ENCODE results near the gene HOXA4.
A peak's percentile ranks its signal among the peaks of the same experiment; 100 is the strongest.

The HOXA4 gene

DNA sequence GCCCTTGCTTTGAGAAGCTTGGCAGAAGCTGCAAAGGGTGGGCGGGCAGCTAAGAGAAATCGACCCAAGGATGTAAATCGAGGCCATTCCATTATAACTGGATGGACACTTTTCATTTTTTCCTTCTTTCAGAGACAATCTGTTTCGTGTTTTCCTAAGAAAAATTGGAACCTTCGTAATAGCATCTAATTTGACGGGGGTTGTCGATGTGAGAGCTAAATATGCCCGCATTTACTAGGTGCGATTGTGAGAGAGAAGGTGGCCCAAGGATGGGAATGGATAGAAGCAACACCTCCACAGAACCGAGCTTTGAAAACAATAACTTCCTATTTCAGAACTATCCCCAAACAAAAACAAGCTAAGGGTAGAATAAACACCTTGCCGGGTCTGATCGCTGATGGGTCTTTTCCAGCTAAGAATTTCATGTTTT lies 848 bp upstream of the HOXA4 start:
- no peaks in the 10 kb centered on the region for H3K27me3 ChIP-seq (ENCODE audit: insufficient read depth, poor library complexity, severe bottlenecking)
- peak overlapping the region; percentile 67 for H3K27ac ChIP-seq (replicated peaks)
- H3K4me3 ChIP-seq (replicated peaks; ENCODE audit: insufficient read depth, low read length) = peak overlapping the region; percentile 50
- DNase-seq (ENCODE audit: low read depth in 1 of 2, low spot score in 1 of 2) = no peak
- TF ChIP-seq SPI1 (IDR thresholded peaks at IDR 0.05; ENCODE audit: borderline replicate concordance, low read depth) (no peak), GABPA (IDR thresholded peaks at IDR 0.05; ENCODE audit: low read depth) (no peak), POLR2AphosphoS5 (IDR thresholded peaks at IDR 0.05; ENCODE audit: low read depth) (no peak)
- TF ChIP-seq, protein P1, sequence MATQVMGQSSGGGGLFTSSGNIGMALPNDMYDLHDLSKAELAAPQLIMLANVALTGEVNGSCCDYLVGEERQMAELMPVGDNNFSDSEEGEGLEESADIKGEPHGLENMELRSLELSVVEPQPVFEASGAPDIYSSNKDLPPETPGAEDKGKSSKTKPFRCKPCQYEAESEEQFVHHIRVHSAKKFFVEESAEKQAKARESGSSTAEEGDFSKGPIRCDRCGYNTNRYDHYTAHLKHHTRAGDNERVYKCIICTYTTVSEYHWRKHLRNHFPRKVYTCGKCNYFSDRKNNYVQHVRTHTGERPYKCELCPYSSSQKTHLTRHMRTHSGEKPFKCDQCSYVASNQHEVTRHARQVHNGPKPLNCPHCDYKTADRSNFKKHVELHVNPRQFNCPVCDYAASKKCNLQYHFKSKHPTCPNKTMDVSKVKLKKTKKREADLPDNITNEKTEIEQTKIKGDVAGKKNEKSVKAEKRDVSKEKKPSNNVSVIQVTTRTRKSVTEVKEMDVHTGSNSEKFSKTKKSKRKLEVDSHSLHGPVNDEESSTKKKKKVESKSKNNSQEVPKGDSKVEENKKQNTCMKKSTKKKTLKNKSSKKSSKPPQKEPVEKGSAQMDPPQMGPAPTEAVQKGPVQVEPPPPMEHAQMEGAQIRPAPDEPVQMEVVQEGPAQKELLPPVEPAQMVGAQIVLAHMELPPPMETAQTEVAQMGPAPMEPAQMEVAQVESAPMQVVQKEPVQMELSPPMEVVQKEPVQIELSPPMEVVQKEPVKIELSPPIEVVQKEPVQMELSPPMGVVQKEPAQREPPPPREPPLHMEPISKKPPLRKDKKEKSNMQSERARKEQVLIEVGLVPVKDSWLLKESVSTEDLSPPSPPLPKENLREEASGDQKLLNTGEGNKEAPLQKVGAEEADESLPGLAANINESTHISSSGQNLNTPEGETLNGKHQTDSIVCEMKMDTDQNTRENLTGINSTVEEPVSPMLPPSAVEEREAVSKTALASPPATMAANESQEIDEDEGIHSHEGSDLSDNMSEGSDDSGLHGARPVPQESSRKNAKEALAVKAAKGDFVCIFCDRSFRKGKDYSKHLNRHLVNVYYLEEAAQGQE (IDR thresholded peaks at IDR 0.05; ENCODE audit: insufficient replicate concordance, low read depth) = no peak
- TF ChIP-seq, protein P2, sequence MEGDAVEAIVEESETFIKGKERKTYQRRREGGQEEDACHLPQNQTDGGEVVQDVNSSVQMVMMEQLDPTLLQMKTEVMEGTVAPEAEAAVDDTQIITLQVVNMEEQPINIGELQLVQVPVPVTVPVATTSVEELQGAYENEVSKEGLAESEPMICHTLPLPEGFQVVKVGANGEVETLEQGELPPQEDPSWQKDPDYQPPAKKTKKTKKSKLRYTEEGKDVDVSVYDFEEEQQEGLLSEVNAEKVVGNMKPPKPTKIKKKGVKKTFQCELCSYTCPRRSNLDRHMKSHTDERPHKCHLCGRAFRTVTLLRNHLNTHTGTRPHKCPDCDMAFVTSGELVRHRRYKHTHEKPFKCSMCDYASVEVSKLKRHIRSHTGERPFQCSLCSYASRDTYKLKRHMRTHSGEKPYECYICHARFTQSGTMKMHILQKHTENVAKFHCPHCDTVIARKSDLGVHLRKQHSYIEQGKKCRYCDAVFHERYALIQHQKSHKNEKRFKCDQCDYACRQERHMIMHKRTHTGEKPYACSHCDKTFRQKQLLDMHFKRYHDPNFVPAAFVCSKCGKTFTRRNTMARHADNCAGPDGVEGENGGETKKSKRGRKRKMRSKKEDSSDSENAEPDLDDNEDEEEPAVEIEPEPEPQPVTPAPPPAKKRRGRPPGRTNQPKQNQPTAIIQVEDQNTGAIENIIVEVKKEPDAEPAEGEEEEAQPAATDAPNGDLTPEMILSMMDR (IDR thresholded peaks at IDR 0.05; ENCODE audit: insufficient read depth, low read length) = no peak

GRCh38 chr7:27129729-27130539 lies 623 bp downstream of the HOXA4 start:
- no peak for TF ChIP-seq GABPA (IDR thresholded peaks at IDR 0.05; ENCODE audit: low read depth)
- TF ChIP-seq SPI1 (IDR thresholded peaks at IDR 0.05; ENCODE audit: borderline replicate concordance, low read depth) = no peak
- TF ChIP-seq, protein P2 (IDR thresholded peaks at IDR 0.05; ENCODE audit: insufficient read depth, low read length) = no peak
- TF ChIP-seq, protein P1 (IDR thresholded peaks at IDR 0.05; ENCODE audit: insufficient replicate concordance, low read depth) = no peak
- TF ChIP-seq POLR2AphosphoS5 (IDR thresholded peaks at IDR 0.05; ENCODE audit: low read depth) = no peak
- Histone ChIP-seq H3K4me3 (replicated peaks; ENCODE audit: insufficient read depth, low read length) (peak overlapping the region; percentile 50), H3K27me3 (ENCODE audit: insufficient read depth, poor library complexity, severe bottlenecking) (peaks cover 4% of the 10 kb centered on the region), H3K27ac (replicated peaks) (no peak overlapping the region)
- no peak for DNase-seq (ENCODE audit: low read depth in 1 of 2, low spot score in 1 of 2)

- no peak for DNase-seq (ENCODE audit: low read depth in 1 of 2, low spot score in 1 of 2)
- TF ChIP-seq GABPA (IDR thresholded peaks at IDR 0.05; ENCODE audit: low read depth) = no peak
- TF ChIP-seq SPI1 (IDR thresholded peaks at IDR 0.05; ENCODE audit: borderline replicate concordance, low read depth) = no peak
- TF ChIP-seq, protein P2 (IDR thresholded peaks at IDR 0.05; ENCODE audit: insufficient read depth, low read length) = no peak
- TF ChIP-seq POLR2AphosphoS5 (IDR thresholded peaks at IDR 0.05; ENCODE audit: low read depth) = no peak
- TF ChIP-seq, protein P1 (IDR thresholded peaks at IDR 0.05; ENCODE audit: insufficient replicate concordance, low read depth) = no peak
- peaks cover 4% of the 10 kb centered on the region for H3K27me3 ChIP-seq (ENCODE audit: insufficient read depth, poor library complexity, severe bottlenecking)
- H3K4me3 ChIP-seq (replicated peaks; ENCODE audit: insufficient read depth, low read length) = no peak overlapping the region
- H3K27ac ChIP-seq (replicated peaks) = no peak overlapping the region
Measured at GRCh38 chr7:27128776-27129728, 1.5 kb downstream of the HOXA4 start.

All from HL-60 (cell line).